Measurements from ENCODE around the gene TBL2. TPM values are rescaled to one million over a fixed set of nuclear protein-coding genes. Genes with fewer than 3 reads are reported as not detected.
A peak's percentile ranks its signal among the peaks of the same experiment; 100 is the strongest.
"Not testable (repeated sequence)": the region's sequence is repeated elsewhere in the genome, so short reads cannot be mapped to it uniquely, and the experiment has no call there.

TBL2 gene
- total RNA-seq, 3 donors from 2014 or later, result 25.4 to 42.4 (median 31.1) TPM

- TF ChIP-seq CTCF (IDR thresholded peaks at IDR 0.05), result no peak
- intact Hi-C loops (cut with DNase I, micrococcal nuclease), result no loop called here
Observed at GRCh38 chr7:73623798-73624668, 45.7 kb upstream of the TBL2 start, which contains the start of gene MLXIPL. Gene MLXIPL (minus strand): TSS chr7:73624522. CDS start chr7:73624492, 30 bp downstream.

GRCh38 chr7:73622909-73623797 is 44.8 kb upstream of the TBL2 start:
- DNase-seq (peak; percentile 33 to 67 (median 61)), ATAC-seq (peak; percentile 39)

More at GRCh38 chr7:73623798-73624668, 45.7 kb upstream of the TBL2 start, which contains the start of gene MLXIPL:
- ATAC-seq (peak; percentile 97), DNase-seq (peak; percentile 91 to 99 (median 93))
- Histone ChIP-seq H3K4me1 (ENCODE audit: low read depth) (peaks cover 14% of the 10 kb centered on the region), H3K36me3 (ENCODE audit: low read depth) (no peaks in the 10 kb centered on the region), H3K9me3 (no peaks in the 10 kb centered on the region), H3K4me3 (no peak within 1 kb of the TSS)

GRCh38 chr7:73622527-73622908 is 44.1 kb upstream of the TBL2 start:
- intact Hi-C loops (cut with DNase I, micrococcal nuclease), result no loop called here
- DNase-seq, result no peak
- Histone ChIP-seq H3K4me1 (ENCODE audit: low read depth) (peaks cover 14% of the 10 kb centered on the region), H3K36me3 (ENCODE audit: low read depth) (no peaks in the 10 kb centered on the region), H3K9me3 (no peaks in the 10 kb centered on the region), H3K4me3 (no peak overlapping the region)
- TF ChIP-seq CTCF (IDR thresholded peaks at IDR 0.05), result no peak
- ATAC-seq, result no peak

More at GRCh38 chr7:73622909-73623797, 44.8 kb upstream of the TBL2 start:
- Histone ChIP-seq H3K36me3 (ENCODE audit: low read depth) (no peaks in the 10 kb centered on the region), H3K4me1 (ENCODE audit: low read depth) (peaks cover 14% of the 10 kb centered on the region), H3K4me3 (no peak overlapping the region), H3K9me3 (no peaks in the 10 kb centered on the region)
- intact Hi-C loops (cut with DNase I, micrococcal nuclease), result no loop called here
- no peak for TF ChIP-seq CTCF (IDR thresholded peaks at IDR 0.05)

- Histone ChIP-seq H3K36me3 (ENCODE audit: low read depth) (no peaks in the 10 kb centered on the region), H3K4me1 (ENCODE audit: low read depth) (peaks cover 14% of the 10 kb centered on the region), H3K9me3 (no peaks in the 10 kb centered on the region), H3K4me3 (no peak overlapping the region)
- ATAC-seq (no peak), DNase-seq (no peak)
- intact Hi-C loops (cut with DNase I, micrococcal nuclease), result no loop called here
- no peak for TF ChIP-seq CTCF (IDR thresholded peaks at IDR 0.05)
Observed at GRCh38 chr7:73621168-73622063, 43.0 kb upstream of the TBL2 start.

GRCh38 chr7:73619394-73619793 is 41.0 kb upstream of the TBL2 start:
- H3K36me3 ChIP-seq (ENCODE audit: low read depth); ATAC-seq; H3K9me3 ChIP-seq; H3K4me3 ChIP-seq; DNase-seq; intact Hi-C loops (cut with DNase I, micrococcal nuclease): not testable (repeated sequence)
- peaks cover 14% of the 10 kb centered on the region for H3K4me1 ChIP-seq (ENCODE audit: low read depth)
